Gastrocnemius medialis (tissue), 4 donors: ENCODE data around the gene CBX5.

Source experiments
- POLR2A ChIP-seq, 2 donors: fragments of 450-650 bp; IDR thresholded peaks; one replicate each; pipeline ENCODE4 v1.6.1; 2017; ENCODE audit warnings: antibody characterized with exemption in 2 of 2, mild to moderate bottlenecking in 2 of 2, moderate library complexity in 2 of 2
- TF ChIP-seq, protein P1 (sequence below), 5 experiments: fragments of 450-650 bp in 3 of 5; fragments of 200-600 bp in 2 of 5; sonication (generic) in 2 of 5; IDR thresholded peaks in 4 of 5; conservative IDR thresholded peaks in 1 of 5; 1 replicate in 4 of 5; 2 replicates in 1 of 5; pipeline ENCODE4 v1.5.1; 2016 to 2019; ENCODE audit warnings: antibody characterized with exemption in 5 of 5, mild to moderate bottlenecking in 3 of 5, moderate library complexity in 3 of 5

DNA sequence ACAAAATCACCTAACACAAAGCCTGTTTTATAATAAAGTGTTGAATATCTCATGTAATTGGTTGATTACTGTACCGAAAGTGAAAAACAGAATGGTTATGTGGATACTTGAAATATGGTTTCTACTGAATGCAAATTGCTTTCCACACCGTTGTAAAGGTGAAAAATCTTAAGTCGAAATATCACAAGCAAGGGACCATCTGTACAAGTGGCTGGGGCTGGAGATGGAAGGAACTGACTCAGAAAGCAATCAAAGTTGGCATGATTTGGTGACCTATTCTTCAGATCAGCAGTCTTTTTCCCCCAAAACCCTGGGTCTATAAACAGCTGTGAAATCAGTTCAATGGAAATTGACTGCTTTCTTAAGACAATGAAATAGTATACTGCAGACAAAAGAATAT is 3.6 kb downstream of the CBX5 start:
- TF ChIP-seq, protein P1, sequence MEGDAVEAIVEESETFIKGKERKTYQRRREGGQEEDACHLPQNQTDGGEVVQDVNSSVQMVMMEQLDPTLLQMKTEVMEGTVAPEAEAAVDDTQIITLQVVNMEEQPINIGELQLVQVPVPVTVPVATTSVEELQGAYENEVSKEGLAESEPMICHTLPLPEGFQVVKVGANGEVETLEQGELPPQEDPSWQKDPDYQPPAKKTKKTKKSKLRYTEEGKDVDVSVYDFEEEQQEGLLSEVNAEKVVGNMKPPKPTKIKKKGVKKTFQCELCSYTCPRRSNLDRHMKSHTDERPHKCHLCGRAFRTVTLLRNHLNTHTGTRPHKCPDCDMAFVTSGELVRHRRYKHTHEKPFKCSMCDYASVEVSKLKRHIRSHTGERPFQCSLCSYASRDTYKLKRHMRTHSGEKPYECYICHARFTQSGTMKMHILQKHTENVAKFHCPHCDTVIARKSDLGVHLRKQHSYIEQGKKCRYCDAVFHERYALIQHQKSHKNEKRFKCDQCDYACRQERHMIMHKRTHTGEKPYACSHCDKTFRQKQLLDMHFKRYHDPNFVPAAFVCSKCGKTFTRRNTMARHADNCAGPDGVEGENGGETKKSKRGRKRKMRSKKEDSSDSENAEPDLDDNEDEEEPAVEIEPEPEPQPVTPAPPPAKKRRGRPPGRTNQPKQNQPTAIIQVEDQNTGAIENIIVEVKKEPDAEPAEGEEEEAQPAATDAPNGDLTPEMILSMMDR (IDR thresholded peaks at IDR 0.05 in 4 of 5, conservative IDR thresholded peaks at IDR 0.05 in 1 of 5) = no peak
- TF ChIP-seq POLR2A (IDR thresholded peaks at IDR 0.05) = no peak
